Measurements from ENCODE around the gene ZKSCAN8. TPM values are rescaled to one million over a fixed set of nuclear protein-coding genes. Genes with fewer than 3 reads are reported as not detected.
A peak's percentile ranks its signal among the peaks of the same experiment; 100 is the strongest.

Gene ZKSCAN8
- total RNA-seq, 4 donors from 2014 or later, result 17.4 to 48.9 (median 32.5) TPM

DNA sequence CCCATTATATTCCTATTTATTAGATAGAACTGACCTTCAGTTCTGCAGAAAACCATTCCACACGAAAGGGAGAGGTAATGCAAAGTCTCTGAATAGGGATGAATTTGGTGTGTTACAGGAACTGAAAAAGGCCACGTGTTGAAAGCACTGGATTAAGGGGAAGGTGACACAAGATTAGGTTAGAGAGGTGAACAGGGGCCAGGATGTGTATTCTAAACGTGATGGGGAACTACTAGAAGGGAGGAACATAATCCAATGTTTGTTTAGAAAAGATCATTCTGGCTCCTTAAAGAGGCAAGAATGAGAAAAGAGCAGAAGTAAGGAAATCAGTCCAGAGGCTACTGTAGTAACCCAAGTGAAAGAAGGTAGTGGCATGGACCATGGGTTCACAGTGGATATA lies 6.3 kb upstream of the ZKSCAN8 start:
- intact Hi-C loops (cut with DNase I; ENCODE audit: low total_unique reads), result loop anchor here (10.0 kb wide), 1 partner anchor 219 kb away; no protein-coding TSS in a partner anchor
- H3K27me3 ChIP-seq, result no peaks in the 10 kb centered on the region
- H3K4me3 ChIP-seq, result no peak overlapping the region
- no peak for DNase-seq
- peak overlapping the region in 1 of 2 donors; percentile 98 for H3K27ac ChIP-seq
- no peaks in the 10 kb centered on the region for H3K4me1 ChIP-seq
- no peaks in the 10 kb centered on the region for H3K9me3 ChIP-seq
- H3K36me3 ChIP-seq, result no peaks in the 10 kb centered on the region
- no peak for TF ChIP-seq POLR2A (IDR thresholded peaks at IDR 0.05)
- TF ChIP-seq, protein P1, sequence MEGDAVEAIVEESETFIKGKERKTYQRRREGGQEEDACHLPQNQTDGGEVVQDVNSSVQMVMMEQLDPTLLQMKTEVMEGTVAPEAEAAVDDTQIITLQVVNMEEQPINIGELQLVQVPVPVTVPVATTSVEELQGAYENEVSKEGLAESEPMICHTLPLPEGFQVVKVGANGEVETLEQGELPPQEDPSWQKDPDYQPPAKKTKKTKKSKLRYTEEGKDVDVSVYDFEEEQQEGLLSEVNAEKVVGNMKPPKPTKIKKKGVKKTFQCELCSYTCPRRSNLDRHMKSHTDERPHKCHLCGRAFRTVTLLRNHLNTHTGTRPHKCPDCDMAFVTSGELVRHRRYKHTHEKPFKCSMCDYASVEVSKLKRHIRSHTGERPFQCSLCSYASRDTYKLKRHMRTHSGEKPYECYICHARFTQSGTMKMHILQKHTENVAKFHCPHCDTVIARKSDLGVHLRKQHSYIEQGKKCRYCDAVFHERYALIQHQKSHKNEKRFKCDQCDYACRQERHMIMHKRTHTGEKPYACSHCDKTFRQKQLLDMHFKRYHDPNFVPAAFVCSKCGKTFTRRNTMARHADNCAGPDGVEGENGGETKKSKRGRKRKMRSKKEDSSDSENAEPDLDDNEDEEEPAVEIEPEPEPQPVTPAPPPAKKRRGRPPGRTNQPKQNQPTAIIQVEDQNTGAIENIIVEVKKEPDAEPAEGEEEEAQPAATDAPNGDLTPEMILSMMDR (IDR thresholded peaks at IDR 0.05), result no peak

DNA sequence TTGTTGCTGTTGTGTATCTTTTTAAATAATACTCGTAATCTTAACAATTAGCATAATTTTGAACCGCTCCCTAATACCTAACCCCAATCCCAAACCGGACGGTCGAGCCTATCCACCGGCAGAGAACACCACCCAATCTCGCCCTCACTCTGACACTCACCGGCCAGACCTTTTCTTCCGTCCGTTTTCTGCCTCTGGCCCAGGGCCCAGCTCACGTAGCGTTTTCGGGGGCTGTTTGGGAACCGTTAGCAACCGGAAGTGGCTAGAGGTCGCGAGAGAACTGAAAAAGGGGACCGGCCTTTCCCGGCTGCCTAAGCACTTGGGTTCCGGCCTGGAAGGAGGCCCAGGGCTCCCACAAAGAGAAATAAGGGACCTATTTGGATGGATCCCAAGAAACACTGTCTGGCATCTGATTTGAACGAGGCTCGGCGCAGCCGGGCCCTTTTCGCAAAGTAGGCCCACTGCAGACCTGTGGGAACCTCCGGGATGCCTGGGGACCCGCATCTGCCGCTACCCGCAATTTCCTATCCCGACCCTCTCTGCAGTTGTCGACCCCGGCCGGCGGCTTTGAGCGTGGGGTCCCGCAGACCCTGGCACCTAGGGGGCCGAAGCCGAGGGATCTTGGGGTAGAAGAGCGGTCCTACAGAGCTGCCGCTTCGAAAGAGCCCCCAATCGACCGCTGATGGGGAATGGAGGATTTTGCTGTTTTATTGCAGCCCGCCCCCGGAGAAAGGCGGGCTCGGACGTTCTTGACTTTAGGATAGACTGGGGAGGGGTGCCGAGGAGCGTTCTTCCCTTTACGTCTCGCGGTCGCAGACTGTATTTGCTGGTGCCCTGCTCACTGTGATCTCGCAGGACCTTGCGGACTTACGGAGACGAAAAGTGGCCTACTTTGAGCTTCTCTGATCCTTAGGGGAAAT lies 4.8 kb upstream of the ZKSCAN8 start:
- peak overlapping the region; percentile 98 for H3K27ac ChIP-seq
- no peaks in the 10 kb centered on the region for H3K4me1 ChIP-seq
- no peaks in the 10 kb centered on the region for H3K36me3 ChIP-seq
- no peaks in the 10 kb centered on the region for H3K27me3 ChIP-seq
- no peaks in the 10 kb centered on the region for H3K9me3 ChIP-seq
- DNase-seq, result peak; percentile 92 to 95
- intact Hi-C loops (cut with DNase I; ENCODE audit: low total_unique reads), result loop anchor here (10.0 kb wide), 1 partner anchor 218 kb away; no protein-coding TSS in a partner anchor
- TF ChIP-seq, protein P1 (IDR thresholded peaks at IDR 0.05), result no peak
- TF ChIP-seq POLR2A (IDR thresholded peaks at IDR 0.05), result peak in 1 of 2 donors; percentile 27
- peak overlapping the region; percentile 82 to 93 for H3K4me3 ChIP-seq

DNA sequence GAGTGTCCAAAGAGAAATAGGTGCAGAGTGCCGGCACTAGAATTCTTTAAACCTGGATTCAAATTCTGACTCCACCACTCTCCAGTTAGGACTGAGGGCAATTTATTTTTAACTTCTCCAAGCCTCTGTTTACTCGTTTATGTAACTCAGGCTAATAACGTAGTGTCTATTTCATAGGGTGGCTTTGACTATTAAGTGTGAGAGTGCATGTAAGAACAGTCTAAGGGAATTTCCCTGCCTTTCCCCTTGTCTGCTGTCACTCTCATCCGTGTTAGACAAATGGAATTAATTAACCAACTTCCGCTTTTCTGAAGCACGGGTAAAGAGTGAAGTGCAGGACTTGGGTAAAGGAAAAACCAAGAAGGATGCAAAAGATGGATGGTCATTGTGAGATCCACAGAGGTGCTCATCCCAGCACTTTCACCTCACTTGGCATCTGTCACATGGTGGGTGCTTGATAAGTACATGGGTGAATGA lies 4.1 kb upstream of the ZKSCAN8 start:
- Histone ChIP-seq H3K9me3 (no peaks in the 10 kb centered on the region), H3K36me3 (no peaks in the 10 kb centered on the region), H3K27me3 (no peaks in the 10 kb centered on the region), H3K4me1 (no peaks in the 10 kb centered on the region), H3K4me3 (peak overlapping the region; percentile 82 to 93), H3K27ac (peak overlapping the region; percentile 98)
- intact Hi-C loops (cut with DNase I; ENCODE audit: low total_unique reads), result loop anchor here (10.0 kb wide), 1 partner anchor 217 kb away; no protein-coding TSS in a partner anchor
- no peak for DNase-seq
- TF ChIP-seq, protein P1 (IDR thresholded peaks at IDR 0.05), result no peak
- no peak for TF ChIP-seq POLR2A (IDR thresholded peaks at IDR 0.05)

DNA sequence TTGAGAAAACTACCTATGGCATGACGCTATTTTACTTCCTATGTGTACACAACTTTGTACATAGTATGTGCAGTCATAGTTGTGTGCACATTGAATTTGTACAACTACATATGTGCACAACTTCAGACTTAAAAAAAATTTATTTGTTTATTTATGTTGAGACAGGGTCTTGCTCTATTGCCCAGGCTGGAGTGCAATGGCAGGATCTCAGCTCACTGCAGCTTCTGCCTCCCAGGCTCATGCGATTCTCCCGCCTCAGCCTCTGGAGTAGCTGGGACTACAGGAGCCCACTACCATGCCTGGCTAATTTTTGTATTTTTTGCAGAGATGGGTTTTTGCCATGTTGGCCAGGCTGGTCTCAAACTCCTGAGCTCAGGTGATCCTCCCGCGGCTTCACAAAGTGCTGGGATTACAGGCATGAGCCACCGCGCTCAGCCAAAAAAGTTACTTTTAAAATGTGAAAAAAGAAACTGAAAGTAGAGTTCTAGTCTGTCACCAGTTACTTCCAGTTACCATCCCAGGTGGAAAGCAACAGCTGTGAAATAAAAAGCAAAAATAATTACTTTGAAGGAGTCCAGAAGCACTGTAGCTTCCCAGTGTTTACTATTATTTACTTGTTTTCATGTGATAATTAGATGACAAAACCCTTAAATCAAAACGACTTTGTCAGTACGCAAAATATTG lies 1.7 kb upstream of the ZKSCAN8 start:
- H3K27ac ChIP-seq, result no peak overlapping the region
- no peaks in the 10 kb centered on the region for H3K9me3 ChIP-seq
- intact Hi-C loops (cut with DNase I; ENCODE audit: low total_unique reads), result loop anchor here (10.0 kb wide), 1 partner anchor 215 kb away; no protein-coding TSS in a partner anchor
- peaks cover 0 to 7% of the 10 kb centered on the region in 2 donors for H3K4me1 ChIP-seq
- no peaks in the 10 kb centered on the region for H3K27me3 ChIP-seq
- no peaks in the 10 kb centered on the region for H3K36me3 ChIP-seq
- H3K4me3 ChIP-seq, result no peak overlapping the region
- TF ChIP-seq, protein P1 (IDR thresholded peaks at IDR 0.05), result no peak
- TF ChIP-seq POLR2A (IDR thresholded peaks at IDR 0.05), result no peak
- DNase-seq, result no peak
